Measurements from ENCODE around the gene EFCC1.

The EFCC1 gene

DNA sequence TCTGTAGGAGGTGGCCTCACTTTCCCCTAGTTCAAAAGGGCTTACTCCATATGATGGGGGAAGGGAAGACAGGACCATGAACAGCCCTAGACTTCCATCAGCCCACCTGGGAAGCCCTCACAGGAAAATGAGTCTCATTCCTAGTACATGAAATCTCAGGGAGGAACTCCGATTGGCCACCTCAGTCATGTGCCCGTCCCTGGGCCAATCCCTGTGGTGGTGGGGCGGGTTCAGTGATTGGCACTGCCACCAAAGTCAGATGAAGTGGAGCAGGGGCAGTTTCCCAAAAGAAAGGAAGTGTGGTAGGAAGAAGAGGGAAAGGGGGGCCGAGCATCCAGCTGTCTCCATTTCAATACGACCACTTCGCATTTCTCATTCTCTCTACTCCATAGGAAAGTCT, 33.5 kb downstream of the EFCC1 start:
- DNase-seq = no peak

DNA sequence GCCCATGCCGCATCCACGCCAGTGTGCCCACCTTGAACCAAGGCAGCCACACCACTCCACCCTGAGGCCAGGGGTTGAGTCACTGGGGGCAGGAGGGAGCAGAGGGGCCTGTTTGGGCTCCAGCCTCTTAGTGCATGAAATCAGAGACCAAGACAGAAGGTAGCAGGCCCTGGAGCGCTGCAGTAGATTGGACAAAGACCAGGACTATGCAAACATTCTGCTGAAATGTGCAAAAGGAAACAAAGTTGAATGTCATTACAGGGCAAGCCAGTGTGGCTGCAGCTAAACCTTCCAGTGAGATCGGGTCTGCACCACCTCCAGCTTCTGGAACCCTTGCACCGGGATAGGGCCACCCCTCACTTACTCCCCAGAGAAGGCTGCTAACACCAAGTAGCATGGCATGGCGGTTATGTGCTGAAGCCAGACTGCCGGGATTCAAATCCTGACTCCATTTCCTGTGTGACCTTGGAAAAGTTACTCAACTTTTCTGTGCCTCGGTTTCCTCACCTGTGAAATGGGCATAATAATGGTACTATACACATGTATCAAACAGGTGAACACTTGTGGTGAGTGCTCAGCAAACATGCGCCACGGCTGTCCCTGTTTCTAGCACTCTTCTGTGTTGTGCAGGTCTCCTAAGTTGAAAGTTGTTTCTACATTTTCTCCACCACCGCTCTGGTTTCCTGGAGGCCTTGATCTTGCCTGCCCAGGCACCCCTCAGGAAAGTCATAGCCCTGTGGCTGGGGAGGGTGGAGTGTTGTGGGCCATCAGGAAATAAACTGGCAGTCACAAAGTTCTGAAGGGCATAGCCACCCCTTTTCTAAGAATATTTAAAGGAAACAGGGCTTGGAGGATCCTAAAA, 34.5 kb downstream of the EFCC1 start:
- no peak for DNase-seq

DNA sequence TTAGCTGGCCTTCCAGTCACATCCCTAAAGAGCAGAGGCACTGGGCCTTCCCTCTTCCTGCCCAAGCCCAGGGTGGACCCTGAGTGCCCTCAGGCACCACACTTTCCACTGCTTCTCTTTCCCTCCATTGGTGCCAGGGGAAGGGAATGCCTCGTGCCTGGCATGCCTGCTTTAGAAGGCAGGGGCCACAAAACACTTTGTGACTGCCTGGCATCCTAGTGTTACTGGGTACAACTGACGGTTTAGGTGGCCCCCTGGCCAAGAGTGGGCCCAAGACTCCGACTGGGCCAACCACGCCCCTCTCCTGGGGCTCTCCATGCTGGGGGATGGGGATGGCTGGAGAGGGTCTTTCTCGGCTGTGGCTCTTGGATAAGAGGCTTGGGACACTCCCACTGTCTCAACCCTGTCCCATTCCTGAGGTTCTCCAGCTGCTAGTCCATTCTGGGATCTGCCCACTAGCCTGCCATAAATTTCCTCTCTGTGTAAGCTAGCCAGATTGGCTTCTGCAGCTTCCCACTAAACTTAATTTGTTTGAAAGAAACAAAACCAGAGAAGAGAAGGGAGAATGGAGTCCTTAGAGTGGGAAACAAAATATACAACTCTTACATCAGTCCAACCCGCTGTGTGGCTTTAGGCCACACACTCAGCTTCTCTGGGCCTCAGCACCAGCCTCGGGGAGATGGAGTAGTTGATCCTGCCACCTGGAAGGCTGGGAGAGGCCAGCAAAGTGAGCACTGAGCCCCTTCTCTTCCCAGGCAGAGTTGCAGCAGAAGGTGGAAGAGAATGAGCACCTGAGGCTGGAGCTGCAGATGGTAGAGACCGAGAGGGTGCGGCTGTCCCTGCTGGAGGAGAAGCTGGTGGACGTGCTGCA, 35.4 kb downstream of the EFCC1 start:
- DNase-seq = no peak

DNA sequence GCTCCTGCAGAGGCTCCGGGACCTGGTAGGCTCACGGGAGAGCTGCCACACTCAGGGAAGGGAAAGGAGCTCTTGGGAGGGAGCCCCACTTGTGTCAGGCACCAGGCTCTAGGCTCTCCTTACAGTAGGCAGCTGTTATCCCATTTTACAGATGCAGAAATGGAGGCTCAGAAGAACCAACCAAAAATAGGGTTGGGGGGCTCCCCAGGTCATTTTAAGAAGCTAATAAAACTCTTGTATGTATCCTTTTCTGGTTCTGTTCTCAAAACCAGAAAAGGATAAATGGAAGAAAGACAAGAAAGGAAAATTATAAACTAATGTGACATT, 36.0 kb downstream of the EFCC1 start:
- DNase-seq = no peak

DNA sequence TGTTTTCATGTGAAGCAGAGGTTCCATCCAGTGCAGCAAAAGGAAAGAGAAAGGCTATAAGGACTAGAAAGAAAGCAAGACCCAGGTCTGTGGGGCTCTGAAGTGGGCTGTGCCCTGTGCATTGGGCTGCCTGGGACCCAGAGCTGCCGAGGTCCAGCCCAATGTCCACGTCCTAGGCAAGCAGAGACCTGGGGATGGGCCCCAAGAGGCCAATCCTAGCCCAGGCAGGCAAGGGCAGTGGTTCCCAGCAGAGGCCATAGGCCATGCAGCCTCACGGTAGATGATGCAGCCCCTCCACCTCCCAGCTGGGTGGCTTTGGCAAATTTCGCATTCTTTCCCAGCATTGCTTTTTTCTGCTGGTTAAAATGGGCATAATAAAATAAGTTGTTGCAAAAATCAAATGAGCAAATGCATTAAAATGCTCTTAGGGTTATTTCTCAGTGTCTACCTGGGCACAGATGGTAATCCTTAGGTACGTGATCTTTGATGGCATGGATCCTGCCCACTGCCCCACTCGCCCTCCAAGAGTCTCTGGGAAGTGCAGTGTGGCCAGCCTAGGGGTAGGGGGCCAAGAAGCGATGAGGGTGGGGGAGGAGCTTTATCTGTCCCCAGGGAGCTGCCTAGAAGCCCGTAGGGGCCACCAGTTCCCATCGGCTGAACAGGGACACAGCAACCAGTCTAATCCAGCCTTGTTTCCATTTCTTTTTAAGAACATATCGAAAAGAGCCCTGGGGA, 37.2 kb downstream of the EFCC1 start:
- DNase-seq = no peak

DNA sequence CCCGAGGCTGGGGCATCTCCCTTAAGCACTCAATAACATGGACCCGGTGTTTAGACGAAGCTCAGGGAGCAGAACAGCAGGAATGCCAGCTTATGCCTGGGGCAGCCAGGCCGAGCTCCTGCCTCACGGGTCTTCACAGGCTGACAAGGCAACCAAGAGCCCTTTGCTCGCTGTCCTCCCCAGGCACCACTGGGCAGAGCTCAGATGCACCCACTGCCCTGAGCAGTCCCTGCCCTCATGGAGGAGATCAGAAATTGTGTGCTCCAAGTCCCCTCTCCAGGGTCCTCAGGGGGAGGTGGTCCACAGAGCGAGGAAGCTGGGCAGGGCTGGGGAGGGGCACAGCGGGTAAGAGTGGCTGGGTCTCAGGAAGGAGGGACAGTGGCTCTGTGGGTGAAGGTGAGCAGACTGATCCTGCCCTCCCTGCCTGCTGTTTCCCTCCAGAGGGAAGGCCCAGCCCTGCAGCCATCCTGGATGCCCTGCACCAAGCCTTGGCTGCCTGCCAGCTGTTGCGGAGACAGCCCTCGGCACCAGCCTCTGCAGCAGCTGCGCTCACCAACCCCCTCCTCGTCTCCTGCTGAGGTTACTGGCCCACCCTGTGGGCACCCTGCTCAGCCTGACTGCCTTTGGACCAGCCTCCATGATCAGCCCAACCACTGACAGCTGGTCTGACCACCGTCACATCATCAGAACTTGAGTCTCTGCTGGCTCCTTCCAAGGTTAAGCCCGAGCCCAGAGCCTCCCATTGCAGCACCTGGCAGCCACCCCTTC, 38.4 kb downstream of the EFCC1 start:
- DNase-seq = no peak

DNA sequence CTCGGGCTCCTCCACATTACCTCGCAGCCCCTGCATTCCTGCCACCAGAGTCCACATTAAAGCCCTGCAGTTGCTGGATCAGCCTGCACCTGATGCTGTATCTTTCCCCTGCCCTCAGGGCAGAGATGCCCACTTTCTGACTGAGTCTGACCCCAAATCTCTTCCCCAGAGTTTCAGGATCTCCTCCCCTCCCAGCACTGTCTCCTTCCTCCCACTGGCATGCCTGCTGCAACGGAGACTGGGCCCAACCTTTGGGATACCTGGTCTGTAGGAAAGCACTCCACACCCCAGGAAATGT, 38.9 kb downstream of the EFCC1 start:
- no peak for DNase-seq

DNA sequence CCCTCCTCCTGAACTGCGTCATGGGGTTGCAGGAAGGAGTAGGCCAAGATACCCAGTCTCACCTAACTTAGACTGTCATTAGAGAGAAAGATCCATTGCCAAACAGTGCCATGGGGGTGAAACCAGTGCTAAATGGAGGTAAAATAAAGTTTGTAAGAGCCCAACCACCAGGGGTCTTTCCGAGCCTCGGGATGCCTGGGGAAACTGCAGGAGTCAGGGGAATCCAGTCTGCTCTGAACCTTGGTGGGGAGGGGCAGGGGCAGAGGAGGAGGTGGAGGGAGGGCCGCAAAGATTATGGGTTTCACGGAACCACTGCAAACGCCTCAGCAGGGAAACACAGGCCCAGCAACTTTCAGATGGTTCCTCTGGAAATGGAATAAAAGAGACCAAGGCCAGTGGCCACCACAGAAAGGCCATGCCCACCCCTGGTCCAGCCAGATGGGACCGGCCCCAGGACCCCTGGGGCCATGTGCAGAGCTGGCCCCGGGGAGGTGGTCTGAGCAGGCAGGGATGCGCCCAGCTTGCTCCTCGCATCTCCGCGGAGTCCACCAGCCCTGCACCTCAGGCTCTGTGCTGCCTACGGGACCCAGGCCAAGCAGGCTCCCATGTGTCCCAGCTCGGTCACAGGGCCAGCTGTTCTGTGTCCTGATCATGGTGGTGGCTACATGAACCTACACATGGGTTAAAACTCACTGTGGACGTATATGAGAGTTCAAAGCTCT, 39.6 kb downstream of the EFCC1 start:
- DNase-seq = no peak

DNA sequence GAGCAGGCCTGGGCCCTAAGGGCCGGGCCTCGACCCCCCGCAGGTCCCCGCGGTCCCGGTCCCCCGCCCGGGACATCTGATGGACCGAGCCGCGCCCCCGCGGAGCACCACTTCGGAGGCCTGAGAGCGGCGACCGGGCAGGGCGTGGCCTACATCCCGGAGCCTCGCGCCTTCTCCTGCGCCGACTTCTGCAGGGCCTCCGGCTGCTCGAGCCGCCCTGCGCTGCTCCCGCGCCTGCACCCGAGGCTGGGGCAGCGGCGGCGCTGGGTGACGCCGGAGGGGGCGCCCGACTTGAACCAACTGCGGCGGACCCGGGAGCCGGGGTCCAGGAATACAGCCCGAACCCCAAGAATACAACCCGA, 44.6 kb downstream of the EFCC1 start:
- no peak for DNase-seq

DNA sequence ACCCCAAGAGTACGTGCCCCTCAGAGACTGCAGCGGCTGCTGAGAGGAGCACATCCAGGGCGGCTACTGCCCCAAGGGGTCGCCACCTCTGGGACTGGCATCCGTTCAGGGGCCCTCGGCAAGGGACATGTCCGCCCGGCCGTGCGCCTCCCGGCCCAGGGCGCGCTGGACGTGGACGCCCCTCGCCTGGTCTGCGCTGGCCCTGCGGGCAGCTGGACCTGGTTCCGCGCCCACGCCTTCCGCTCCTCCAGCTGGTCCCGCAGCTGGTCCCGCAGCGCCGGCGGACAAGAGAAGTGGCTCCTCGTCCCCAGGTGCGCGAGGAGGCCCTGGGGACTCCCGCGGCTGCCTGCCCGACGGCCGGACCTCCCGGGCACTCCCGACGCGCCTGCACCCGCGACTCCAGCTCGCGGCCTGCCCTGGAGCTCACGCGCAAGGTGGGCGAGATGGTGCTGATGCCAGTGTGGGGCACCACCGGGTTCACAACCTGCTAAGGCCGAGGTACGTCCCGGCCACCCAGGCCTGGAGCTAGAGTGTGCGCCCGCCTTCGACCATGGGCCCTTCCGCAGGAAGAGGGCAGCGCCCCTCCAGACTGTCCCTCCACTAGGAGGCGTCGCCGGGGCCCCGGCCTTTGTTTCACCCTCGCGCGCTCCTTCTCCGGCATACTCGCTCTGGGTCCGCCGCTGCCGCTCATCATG, 45.1 kb downstream of the EFCC1 start:
- no peak for DNase-seq

DNA sequence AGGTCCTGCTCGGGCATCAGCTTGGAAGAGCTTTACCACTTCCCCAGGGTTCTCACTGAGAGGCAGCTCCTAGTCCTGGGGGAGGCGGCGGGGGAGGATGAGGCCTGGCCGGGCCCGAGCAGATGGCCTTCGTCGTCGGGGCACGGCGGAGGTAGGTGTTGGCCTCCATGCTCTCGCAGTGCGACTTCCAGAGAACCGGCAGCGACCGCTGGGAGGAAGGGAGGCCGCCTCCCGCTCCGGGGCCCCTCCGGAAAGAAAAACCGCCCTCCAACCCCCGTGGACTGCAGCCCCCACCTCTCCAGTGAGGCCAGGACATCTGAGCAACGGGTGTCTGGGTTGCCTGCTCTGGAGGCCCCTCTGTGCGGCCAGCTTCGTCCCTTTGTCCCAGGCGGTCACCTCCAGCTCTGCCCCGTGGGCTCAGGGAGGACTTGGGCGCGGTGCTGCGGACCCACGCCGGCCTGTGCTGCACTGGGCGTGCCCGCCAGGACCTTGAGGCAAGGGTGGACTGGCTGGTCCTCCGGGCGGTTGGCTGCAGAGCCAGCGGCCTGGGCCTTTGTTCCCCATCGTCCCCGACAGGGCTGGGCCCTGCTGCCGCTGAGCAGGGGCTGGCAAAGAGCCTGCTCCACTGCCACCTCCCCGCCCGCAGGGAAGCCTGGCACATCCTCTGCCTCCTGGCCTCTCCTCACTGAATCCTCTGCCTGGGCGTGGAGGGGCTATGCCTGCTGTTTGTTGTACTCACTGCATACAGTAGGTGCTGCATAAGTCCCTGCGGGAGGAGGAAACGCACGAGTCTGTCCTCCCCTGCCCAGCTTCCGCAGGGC, 45.8 kb downstream of the EFCC1 start:
- DNase-seq = no peak

DNA sequence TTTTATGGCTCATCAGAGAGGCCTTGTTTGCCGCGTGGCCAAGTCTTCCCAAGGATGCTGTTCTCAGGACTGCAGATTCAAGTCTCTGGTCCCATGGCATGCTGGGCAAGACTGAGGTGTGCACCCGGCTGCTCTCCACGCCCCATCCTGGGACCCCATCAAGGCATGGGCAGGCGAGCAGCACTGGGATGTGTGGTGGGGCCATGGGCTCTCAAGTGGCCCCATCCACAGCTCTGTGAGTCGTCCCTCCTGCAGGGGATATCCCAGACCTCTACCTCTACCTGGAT, 46.4 kb downstream of the EFCC1 start:
- DNase-seq = no peak

DNA sequence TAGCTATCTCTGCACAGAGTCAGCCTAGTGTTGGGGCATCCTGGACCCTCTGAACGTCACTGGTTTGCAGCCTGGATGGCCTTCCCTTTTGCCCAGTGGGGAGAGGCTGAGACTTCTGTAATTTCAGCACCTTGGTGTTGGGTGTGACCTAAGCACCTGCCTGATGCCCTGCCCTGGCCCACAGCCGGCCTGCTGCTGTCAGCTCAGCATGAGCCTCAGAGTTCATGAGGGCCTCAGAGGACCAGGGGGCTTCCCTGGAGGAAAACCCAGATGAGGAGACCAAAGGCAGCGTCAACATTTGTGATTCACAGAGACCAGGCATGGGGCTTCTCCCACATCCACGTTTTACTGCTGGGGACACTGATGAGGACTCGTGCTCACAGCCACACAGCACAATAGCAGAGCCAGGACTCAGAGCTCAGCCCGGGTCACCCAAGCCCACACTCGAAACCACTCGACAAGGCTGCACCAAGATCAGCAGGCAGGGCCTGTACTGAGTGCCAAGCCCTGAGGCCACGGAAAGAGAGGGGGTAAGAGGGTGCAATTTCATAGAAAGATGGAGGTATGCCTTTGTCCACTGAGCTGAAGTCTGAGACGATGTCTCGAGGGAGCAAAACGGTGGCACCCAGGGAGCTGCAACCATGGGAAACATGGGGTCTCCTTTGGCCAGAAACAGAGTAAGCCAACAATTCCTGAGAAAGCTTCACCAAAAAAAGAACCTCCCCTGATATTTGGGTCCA, 49.6 kb downstream of the EFCC1 start:
- DNase-seq = no peak

DNA sequence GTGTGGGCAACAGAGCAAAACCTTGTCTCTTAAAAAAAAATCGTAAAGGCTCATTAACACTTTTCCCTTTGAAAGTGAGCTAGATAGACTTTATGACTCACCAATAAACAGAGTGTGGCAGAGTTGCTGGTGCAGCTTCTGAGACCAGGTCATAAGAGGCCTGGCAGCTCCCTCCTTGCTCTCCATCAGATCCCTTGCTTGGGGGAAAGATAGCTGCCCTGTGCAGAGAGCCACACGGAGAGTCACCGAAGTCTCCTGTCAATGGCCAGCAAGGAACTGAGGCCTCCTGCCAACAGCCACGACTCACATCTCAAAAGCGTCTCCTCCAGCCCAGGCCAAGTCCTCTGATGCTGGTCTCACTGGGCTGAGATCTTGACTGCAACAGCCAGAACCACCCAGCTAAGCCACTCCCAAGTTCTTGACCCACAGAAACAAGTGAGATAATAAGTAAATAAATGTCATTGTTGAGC, 50.8 kb downstream of the EFCC1 start:
- no peak for DNase-seq

DNA sequence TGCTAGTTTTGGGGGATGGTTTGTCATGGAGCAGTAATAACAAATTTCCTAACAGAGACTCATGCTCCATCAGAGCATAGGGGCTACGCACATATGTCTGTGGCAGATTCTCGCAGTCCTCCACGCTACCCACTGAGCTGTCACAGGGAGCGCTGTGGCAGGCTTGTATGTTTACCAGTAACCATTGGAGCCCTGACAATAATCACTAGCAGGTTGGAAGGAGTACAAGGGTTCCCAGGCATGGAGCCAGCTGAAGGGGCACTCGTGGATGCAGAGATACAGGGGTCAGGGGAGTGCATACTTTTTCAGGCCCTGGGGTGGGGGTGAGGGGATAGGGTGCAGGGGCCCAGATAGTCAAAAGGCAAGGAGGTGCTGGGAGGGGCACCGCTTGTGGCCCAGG, 51.6 kb downstream of the EFCC1 start:
- no peak for DNase-seq

DNA sequence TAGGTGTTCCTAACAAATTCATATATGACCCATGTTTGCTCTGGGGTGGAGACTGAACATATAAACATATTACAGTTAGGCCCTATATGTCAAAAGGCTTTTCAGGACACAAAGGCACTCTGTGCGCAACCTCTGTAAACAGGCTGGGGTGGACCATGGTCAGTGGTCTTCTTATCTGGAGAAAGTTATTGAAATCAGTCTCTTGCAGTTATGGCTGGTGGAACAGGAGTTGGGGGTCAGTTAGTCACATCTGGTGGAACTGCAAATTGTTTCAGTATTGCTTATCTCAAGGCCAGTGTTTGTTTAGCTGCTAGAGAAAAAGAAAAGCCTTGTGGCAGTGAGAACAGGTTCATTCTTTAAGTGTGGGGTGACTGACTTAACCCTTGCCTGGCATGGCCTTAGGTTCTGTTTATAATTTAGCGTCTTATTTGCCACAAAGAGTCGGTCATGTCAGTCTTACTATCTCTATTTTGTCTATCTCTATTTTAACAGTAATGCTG, 53.6 kb downstream of the EFCC1 start:
- no peak for DNase-seq

DNA sequence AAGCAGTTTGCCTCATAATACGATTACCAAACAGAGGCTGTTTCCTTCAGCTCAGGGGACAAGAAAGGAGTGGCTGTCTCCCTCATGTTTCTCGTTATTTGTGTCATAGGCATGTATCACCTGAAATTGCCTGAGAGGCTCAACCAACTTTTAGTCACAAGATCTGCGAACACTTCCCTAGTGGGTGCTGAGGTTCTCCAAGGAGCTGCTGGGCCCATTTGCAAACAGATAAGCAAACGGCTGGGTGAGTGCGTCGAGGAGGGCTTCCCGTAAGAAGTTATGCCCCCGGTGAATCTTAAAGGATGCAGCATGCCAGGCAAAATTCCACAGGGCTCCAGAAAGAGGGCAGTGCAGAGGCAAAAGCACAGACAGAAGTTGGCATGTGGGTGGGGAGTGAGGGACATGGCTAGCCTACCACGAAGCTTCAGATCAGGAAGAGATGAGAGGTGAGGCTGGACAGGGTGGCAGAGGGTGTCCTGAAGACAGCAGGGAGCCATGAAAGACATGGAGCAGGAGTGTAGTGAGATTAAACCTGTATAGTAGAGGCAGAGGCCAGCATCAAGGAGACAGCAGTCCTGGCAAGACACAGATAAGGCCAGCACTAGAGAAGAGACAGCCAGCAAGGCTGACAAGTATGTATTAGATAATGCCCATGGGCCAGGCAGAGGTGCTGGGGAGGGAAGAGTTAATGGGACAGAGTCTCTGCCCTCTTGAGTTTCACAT, 55.5 kb downstream of the EFCC1 start:
- DNase-seq = no peak

DNA sequence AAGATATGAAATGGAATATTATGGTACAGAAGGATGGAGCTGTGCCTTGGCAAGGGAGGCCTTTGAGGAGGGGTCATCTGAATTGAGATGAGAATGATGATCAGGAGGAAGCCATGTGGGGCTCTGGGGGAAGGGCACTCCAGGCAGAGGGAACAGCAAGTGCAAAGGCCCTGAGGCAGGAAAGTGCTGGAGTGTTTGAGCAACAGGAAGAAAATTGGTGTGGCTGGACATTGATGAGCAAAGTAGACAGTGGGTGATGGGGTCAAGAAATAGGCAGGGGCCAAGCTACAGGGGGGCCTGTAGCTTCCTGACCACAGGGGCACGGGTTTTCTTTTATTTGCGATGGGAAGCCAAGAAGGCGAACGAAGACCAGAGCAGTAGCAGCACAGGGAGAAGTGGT, 56.1 kb downstream of the EFCC1 start:
- no peak for DNase-seq
